Measurements from ENCODE around the gene CCNF.
A peak's percentile ranks its signal among the peaks of the same experiment; 100 is the strongest.
"Not testable (repeated sequence)": the region's sequence is repeated elsewhere in the genome, so short reads cannot be mapped to it uniquely, and the experiment has no call there.

CCNF gene

DNA sequence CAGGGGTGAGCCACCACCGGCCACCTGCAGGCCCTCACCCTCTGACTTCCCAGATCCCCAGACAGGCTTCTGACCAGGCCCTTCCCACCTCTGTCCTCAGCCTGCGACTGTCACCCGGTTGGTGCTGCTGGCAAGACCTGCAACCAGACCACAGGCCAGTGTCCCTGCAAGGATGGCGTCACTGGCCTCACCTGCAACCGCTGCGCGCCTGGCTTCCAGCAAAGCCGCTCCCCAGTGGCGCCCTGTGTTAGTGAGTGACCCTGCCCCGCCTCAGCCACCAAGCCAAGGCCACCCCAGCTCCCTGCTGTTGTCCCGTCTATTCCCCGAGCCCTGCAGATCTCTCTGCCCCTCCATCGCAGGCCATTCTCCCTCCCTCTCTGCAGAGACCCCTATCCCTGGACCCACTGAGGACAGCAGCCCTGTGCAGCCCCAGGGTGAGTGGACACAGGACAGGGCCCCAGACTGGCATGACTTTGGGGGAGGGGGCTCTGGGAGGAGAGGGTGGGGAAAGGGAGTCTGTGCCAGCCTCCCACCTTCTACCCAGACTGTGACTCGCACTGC lies 43.7 kb downstream of the CCNF start:
- DNase-seq = no peak

GRCh38 chr16:2473446-2473926 lies 44.2 kb downstream of the CCNF start:
- peak in 1 of 2 experiments; percentile 53 for DNase-seq

- DNase-seq = peak; percentile 72 to 77
Measured at GRCh38 chr16:2473999-2474876, 45.0 kb downstream of the CCNF start.

DNA sequence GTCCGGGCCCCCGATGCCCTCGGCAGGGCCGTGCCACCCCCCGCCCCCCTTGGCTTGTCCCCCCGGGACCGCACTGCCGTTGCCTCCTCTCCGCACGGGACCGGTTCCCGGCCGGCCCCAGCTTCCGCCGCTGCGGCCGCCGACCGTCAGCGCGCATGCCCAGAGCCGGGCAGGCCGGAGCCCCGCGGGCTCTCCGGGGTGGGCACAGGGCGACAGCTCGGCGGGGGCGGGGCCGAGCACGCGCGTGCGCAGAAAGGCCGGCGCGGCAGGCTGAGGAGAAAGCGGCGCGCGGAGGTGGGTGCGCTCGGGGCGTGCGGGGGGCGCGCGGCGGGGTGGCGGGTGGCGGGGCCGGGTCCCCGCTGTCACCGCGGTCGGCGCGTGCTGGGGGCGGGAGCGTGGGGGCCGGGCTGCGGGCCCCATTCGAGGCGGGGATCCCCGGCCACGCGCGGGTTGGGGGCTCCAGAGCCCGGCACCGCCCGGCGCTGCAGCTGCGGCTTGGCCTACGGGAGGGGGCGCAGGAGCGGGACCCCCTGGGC lies 45.7 kb downstream of the CCNF start, which contains the start of gene TBC1D24:
Gene TBC1D24 (plus strand): TSS at position 251 of the 536 bp plus-strand sequence. CDS start 21,022 bp downstream, outside the sequence.
- DNase-seq = peak; percentile 88 to 91

- DNase-seq = peak; percentile 67 to 70
Measured at GRCh38 chr16:2475413-2476344, 46.4 kb downstream of the CCNF start.

- no peak for DNase-seq
Measured at GRCh38 chr16:2476345-2476720, 47.1 kb downstream of the CCNF start.

DNA sequence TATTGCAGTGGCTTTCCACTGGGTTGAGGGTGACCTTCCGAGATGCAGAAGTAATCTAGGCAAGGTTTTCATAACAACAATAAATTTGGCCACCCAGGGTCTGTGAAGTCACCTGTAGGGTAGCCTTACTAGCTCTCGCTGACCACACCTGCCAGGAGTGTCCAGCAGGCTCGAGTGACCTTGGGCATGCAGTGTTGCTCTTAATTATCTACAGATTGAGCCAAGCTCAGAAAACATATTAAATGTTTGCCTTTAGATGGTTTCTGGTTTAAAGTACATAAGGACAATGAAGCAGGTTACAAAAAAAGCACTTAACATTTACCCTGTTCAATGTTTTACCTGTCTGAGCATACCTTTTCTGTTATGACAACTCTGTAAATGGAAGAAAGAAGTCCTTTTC lies 47.5 kb downstream of the CCNF start:
- DNase-seq = no peak

- DNase-seq = no peak
Measured at GRCh38 chr16:2477327-2477726, 48.1 kb downstream of the CCNF start.

GRCh38 chr16:2478279-2478678 lies 49.0 kb downstream of the CCNF start:
- DNase-seq = no peak

DNA sequence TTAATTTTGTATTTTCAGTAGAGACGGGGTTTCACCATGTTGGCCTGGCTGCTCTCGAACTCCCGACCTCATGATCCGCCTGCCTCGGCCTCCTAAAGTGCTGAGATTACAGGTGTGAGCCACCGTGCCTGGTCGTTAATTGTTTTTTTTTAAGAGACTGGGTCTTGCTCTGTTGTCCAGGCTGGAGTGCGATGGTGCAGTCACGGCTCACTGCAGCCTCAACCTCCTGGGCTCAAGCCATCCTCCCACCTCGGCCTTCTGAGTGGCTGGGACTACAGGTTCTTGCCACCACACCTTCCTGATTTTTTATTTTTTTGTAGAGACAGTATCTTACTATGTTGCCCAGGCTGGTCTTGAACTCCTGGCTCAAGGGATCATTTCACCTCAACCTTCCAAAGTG lies 50.7 kb downstream of the CCNF start:
- not testable (repeated sequence) for DNase-seq

DNA sequence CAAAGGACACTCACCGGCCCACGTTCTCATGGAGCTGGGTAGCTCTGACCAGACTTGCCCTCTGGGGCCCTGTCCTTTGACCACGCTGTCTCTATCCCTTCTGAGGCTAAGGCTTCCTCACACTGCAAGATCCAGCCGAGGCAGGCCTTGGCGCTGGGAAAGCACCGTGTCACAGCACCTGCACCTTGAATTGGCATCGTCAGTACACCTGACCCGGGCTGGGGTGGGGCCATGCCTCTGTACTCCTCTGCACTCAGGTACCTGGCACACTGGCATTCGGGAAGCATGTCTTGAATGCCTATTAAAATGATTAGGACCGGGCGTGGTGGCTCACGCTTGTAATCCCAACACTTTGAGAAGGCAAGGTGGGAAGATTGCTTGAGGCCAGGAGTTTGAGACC lies 51.7 kb downstream of the CCNF start:
- DNase-seq = no peak

- DNase-seq = no peak
Measured at GRCh38 chr16:2481676-2482075, 52.4 kb downstream of the CCNF start.

- DNase-seq = no peak
Measured at GRCh38 chr16:2482249-2482648, 53.0 kb downstream of the CCNF start.

DNA sequence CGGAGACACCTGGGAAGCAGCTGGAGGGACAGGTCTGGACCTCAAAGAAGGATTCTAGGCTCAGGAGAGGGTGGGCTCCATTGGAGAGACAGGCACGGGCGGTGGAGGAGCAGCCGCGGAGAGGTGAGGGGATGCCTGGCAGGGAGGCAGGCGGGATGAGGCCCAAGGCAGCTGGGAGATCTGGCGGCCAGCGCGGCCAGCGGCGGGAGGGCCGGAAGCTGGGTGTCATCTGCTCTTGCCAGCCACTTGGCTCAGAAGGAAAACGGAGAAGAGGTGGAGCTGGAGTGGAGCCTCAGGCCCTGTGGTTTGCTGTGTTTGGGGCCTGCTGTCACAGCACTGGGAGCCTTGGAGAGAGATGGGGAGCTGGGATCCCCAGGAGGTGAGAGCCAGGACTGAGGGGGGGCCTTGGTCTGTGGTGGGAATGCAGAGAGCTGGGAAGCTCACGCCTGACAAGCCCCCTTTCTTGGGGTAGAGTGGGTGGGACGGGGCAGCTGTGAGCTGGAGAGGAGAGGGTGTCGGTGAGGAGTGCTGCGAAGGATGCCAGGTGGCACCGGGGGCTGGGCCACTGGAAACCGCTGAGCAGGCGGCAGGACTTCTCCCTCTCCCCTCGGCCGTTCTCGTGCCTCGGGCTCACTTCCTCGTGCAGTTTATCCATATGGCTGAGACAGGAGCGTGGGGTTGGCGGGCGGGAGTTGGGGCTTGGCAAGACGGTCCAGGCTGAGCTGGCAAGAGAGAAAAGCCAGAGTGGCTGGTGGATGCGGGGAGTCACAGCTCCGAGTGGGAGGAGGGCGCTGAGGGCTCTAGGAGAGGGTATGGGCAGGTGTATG lies 53.7 kb downstream of the CCNF start:
- no peak for DNase-seq

- DNase-seq = no peak
Measured at GRCh38 chr16:2483939-2484897, 55.0 kb downstream of the CCNF start.

GRCh38 chr16:2484898-2485508 lies 55.8 kb downstream of the CCNF start:
- no peak for DNase-seq

DNA sequence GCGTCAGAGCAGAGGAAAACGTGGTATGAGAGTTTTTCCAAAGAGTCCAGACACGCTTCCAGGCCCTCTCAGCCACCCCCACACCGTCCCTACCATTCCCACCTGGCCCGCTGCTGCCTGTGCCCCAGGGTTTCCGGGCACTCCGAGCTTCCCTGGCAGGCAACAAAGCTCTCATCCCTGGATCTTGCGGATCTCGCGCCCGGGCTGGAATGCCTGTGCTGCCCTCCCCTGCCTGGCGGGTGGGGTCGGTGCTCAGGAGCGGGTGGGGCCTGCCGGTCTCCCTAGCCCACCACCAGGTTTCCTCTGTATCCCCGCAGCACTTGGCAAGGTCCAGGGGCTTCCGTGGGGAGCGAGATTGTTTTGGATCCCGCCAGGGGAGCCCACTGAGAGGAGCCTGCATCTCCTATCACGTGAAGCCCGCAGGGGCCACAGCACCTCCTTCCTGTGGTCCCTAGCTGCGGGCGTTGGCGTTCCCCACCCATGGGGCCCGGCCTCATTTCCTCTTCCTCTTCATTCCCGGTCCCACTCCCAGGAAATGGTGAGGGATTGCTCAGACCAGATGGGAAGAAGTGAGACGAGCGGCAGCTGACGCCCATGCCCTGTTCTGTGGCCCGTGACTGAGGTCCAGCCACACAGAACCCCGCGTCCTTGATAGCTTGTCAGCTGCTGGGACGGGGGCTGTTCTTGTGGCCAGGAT lies 56.7 kb downstream of the CCNF start:
- no peak for DNase-seq

DNA sequence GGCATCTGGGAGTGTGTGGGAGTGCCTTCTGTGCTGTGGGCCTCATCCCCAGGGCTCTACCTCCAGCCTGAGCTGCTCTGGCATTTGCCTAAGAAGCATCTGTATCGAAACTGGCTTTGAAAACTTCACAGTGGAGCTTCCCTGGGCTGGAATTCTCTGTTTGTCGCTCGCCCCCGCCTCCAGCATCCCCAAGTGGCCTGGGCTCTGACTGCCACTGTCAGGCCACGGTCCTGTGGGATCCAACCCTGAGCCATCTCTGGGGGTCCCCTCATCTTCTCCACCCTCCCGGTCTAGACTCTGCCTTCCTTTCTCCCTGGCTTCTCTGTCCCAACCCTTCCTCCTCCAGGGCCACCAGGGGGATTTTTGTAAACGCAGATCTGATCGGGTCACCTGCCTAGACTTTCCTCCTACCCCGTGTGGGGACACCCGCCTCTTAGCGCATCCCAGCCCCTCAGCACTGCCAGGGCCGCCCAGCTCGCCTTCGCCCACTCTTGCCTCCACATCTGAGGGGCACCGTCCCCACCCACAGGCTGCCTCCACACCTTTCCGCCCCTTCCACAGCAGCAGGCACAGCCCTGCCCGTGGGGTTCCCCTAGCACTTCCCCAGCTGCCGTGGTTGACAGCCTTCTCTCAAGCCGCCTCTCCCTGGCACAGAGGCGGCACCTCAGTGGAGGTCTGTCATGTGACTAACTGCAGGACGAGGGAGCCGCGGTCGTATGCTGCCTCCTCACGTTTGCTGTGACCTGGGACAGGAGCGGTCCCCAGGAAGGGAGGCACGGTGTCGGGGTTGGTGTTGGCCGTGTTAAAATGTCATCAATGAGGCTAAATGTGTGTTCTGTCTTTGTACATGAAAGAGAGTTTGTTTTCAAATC lies 57.6 kb downstream of the CCNF start:
- DNase-seq = peak; percentile 74 to 80

DNA sequence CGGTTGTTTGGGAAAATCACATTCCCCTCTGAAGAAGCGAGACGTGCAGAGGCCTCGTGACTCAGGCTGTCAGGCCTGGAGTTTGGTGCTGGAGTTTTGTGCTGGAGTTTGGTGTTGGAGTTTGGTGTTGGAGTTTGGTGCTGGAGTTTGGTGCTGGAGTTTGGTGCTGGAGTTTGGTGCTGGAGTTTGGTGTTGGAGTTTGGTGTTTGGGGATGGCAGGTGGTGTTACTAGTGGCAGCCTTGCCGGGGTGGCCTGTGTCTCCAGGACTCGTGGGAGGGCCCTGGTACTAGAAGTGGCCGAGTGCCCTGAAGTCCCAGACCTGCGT lies 58.2 kb downstream of the CCNF start:
- DNase-seq = no peak
